Retinal pigment epithelial cell (primary cell): ENCODE data around the gene G6PC1.
"Not testable (repeated sequence)": the region's sequence is repeated elsewhere in the genome, so short reads cannot be mapped to it uniquely, and the experiment has no call there.

Experiments
- DNase-seq: peaks from one replicate; pipeline ENCODE4 v3.0.0-alpha.2; 2010; ENCODE audit warnings: low read depth
- H3K4me3 ChIP-seq: 2 replicates; pipeline ENCODE4 v1.5.1; 2011; ENCODE audit warnings: mild to moderate bottlenecking, low read length, control low read depth, moderate library complexity
- CTCF ChIP-seq: conservative IDR thresholded peaks from 2 replicates; pipeline ENCODE4 v1.5.1; 2011; ENCODE audit warnings: low read depth, low read length, control low read depth, inconsistent platforms

Gene G6PC1

DNA sequence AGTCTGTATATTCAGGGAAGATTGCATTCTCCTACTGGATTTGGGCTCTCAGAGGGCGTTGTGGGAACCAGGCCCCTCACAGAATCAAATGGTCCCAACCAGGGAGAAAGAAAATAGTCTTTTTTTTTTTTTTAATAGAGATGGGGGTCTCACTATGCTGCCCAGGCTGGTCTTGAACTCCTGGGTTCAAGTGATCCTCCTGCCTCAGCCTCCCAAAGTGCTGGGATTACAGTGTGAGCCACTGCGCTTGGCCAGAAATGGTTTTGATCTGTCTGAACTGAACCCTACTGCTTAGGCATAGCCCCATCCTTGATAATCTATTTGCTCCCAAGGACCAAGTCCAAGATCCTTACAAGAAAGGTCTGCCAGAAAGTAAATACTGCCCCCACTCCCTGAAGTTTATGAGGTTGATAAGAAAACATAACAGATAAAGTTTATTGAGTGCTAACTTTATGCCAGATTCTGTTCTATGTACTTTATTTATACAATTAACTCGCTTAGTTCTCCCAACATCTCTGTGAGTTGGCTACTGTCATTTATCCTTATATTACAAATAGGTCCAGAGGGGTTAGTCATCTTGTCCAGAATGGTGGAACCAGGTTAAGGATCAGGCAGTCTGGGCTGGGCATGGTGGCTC, 13.5 kb downstream of the G6PC1 start:
- no peak for TF ChIP-seq CTCF
- no peak overlapping the region for H3K4me3 ChIP-seq
- DNase-seq: no peak

DNA sequence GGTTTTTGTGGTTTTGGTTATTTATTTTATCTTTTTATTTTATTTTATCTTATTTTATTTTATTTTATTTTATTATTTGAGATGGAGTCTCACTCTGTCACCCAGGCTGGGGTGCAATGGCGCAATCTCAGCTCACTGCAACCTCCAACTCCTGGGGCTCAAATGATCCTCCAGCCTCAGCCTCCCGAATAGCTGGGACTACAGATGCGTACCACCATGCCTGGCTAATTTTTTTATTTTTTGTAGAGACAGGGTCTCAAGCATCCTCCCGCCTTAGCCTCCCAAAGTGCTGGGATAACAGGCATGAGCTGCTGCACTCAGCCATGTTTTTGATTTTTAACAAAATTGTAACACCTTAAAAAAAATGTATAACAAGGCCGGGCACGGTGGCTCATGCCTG, 14.7 kb downstream of the G6PC1 start:
- not testable (repeated sequence) for DNase-seq, H3K4me3 ChIP-seq

DNA sequence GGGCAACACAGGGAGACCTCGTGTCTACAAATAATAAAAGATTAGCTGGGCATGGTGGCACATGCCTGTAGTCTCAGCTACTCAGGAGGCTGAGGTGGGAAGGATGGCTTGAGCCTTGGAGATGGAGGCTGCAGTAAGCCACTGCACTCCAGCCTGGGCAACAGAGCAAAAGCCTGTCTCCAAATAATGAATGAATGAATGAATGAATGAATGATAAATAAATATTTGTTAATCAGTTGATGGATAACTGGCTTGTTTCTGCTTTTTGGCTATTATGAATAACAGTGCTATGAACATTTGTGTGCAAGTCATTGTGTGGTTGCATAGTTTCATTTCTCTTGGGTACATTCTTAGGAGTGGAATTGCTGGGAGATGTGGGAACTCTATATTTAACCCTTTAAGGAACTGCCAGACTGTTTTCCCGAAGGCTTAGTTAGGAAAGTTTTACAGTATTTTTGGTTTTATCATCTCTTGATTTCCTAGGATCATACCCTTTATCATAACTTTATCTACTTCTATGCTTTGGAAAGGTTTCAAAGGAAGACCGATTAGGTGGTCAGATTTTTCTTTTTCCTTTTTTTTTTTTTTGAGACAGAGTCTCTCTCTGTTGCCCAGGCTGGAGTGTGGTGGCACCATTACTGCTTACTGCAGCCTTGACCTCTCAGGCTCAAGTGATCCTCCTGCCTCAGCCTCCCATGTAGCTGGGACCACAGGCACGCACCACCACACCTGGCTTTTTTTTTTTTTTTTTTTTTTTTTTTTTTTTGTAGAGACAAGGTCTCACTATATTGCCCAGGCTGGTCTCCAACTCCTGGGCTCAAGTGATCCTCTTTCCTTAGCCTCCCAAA, 16.0 kb downstream of the G6PC1 start:
- not testable (repeated sequence) for H3K4me3 ChIP-seq, DNase-seq

GRCh38 chr17:42917236-42917603, 16.6 kb downstream of the G6PC1 start:
- TF ChIP-seq CTCF: no peak
- DNase-seq: peak; percentile 34
- no peak overlapping the region for H3K4me3 ChIP-seq

- no peak for DNase-seq
- TF ChIP-seq CTCF: no peak
- H3K4me3 ChIP-seq: no peak overlapping the region
Observed at GRCh38 chr17:42918902-42919521, 18.4 kb downstream of the G6PC1 start.

DNA sequence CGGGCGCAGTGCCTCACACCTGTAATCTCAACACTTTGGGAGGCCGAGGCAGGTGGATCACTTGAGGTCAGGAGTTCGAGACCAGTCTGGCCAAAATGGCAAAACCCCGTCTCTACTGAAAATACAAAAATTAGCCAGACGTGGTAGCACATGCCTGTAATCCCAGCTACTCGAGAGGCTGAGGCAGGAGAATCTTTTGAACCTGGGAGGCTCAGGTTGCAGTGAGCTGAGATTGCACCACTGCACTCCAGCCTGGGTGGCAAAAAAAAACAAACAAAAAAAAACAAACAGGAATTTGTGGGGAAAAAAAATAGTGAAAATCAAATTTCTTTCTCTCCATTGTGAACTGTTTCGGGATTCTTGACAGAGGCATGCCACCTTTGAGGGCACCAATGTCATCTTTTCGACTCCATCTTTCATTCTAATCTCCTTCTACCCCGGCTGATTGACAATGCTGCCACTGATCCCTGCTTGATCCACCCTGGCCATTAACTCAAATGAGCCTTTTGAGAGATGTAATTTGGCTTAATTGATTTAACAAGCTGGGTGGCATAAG, 19.0 kb downstream of the G6PC1 start:
- not testable (repeated sequence) for DNase-seq, H3K4me3 ChIP-seq

DNA sequence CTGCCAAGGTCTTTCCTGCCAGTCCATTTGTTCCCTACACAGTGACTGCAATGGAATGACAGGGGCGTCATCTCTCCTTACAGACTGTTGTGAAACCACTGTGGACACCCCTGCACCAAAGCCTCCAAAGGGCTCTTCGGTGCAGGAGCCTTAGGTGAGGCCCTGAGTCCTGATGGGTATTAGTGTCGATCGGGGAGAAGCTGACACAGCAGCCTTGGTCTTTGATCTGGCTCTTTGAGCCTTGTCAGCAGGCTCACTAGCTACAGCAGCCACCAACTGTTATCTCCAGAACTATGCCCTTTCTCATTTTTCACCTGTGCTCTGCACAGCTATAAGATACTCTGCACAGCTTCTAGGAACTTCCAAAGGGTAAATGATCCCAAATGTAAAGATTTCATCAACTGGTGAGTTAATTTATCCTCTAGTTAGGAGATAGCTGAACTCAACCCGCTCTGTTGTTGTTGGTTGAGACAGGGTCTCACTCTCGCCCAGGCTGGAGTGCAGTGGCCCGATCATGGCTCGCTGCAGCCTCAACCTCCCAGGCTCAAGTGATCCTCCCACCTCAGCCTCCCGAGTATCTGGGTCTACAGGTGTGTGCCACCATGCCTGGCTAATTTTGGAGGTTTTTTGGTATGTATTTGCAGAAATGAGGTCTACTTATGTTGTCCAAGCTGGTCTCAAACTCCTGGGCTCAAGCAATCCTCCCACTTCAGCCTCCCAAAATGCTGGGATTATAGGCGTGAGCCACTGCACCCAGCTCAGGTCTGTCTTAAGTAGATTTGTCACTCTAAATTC, 19.7 kb downstream of the G6PC1 start:
- no peak for DNase-seq
- H3K4me3 ChIP-seq: no peak overlapping the region
- TF ChIP-seq CTCF: no peak

DNA sequence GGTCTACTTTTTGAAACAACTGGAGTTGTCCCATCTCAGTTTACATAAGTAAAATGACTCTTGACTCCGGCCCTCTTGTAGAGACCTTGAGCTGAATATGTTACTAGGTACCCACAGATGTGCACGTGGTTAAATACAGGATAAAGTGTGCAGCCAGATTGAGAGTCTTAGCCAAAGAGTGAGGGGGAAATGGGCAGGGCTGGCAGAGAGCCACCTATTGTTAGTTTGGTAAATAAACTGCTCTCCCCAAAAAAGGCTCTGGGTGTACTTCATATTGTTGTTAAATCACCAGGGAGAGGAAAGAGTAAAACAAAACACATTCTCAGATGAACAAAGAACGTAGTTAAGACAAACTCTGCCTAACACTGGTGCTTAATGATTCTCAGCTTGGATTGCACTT, 20.3 kb downstream of the G6PC1 start:
- TF ChIP-seq CTCF: no peak
- no peak overlapping the region for H3K4me3 ChIP-seq
- DNase-seq: no peak
